ENCODE measurements around the gene PPFIBP2.

DNA sequence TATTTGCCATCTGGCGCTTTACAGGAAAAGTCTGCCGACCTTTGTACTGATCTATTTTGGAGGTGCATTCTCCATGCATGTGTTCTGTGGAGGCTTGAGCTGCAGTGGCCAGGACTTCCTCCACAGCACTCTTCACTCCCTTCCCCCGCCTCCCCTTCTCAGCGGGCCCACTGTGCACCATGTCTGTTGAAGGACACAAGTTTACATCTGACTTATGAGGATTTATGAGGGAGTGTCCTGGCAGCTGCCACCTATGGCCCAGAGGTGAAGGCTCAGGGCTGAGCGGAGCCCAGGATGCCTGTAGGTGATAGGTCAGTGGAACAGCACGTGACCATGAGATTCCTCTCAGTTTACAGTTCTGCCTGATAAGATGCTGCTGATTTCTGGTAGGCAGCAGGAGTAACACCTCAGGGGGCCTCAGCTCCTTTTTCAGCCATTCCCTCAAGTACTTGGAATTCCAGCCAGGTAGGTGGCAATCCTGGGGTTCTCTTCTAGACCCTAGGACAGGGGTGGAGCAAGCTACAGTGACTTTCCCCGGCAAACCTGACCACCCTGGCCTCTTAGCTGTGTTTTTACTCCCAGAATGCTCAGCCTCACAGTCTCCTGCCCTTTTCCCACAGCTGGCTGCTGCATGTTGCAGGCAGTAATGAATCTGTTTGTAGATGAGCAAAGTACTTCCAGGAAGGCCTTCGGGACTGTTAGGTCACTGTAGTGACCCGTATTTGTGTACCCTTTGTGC, 59.9 kb downstream of the PPFIBP2 start:
- TF ChIP-seq, protein P1, sequence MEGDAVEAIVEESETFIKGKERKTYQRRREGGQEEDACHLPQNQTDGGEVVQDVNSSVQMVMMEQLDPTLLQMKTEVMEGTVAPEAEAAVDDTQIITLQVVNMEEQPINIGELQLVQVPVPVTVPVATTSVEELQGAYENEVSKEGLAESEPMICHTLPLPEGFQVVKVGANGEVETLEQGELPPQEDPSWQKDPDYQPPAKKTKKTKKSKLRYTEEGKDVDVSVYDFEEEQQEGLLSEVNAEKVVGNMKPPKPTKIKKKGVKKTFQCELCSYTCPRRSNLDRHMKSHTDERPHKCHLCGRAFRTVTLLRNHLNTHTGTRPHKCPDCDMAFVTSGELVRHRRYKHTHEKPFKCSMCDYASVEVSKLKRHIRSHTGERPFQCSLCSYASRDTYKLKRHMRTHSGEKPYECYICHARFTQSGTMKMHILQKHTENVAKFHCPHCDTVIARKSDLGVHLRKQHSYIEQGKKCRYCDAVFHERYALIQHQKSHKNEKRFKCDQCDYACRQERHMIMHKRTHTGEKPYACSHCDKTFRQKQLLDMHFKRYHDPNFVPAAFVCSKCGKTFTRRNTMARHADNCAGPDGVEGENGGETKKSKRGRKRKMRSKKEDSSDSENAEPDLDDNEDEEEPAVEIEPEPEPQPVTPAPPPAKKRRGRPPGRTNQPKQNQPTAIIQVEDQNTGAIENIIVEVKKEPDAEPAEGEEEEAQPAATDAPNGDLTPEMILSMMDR (conservative IDR thresholded peaks at IDR 0.05): no peak
- TF ChIP-seq ZFX (IDR thresholded peaks at IDR 0.05): no peak
